ENCODE data around the gene RNF213.
A peak's percentile ranks its signal among the peaks of the same experiment; 100 is the strongest.
"Not testable (repeated sequence)": the region's sequence is repeated elsewhere in the genome, so short reads cannot be mapped to it uniquely, and the experiment has no call there.

RNF213 gene

GRCh38 chr17:80252871-80253270 is 7.8 kb upstream of the RNF213 start:
- DNase-seq (ENCODE audit: low read depth in 2 of 2): no peak

DNA sequence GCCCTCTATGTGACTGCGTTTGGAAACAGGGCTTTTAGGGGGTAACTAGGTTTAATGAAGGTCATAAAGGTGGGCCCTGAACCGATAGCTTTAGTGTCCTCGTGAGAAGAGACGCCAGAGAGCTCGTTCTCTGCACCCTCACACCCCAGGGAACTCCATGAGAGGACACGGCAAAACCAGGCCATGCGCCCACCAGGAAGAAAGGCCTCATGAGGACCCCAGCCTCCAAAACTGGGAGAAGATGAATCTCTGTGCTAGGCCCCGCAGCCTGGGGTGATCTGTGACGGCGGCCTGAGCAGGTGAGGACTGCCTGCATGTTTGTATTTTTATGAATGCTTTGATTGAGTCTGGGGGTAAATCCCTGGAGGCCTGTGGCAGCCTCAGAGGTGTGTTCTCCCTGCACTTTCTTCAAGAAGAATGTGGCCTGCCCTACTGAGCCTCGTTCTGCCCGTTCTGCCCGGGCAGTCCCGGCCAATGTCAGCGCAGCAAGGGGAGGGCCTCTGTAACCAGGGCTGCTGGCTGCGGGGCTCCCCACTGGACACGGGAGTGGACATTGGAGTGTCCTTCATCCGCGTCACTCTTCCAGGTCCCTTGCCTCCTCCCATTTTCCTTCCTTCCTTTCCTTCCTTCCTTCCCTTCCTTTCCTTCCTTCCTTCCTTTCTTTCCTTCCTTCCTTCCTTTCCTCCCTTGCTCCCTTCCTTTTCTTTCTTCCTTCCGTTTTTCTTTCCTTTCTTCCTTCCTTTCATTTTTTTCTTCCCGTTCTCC is 6.8 kb upstream of the RNF213 start:
- DNase-seq (ENCODE audit: low read depth in 2 of 2): no peak

DNA sequence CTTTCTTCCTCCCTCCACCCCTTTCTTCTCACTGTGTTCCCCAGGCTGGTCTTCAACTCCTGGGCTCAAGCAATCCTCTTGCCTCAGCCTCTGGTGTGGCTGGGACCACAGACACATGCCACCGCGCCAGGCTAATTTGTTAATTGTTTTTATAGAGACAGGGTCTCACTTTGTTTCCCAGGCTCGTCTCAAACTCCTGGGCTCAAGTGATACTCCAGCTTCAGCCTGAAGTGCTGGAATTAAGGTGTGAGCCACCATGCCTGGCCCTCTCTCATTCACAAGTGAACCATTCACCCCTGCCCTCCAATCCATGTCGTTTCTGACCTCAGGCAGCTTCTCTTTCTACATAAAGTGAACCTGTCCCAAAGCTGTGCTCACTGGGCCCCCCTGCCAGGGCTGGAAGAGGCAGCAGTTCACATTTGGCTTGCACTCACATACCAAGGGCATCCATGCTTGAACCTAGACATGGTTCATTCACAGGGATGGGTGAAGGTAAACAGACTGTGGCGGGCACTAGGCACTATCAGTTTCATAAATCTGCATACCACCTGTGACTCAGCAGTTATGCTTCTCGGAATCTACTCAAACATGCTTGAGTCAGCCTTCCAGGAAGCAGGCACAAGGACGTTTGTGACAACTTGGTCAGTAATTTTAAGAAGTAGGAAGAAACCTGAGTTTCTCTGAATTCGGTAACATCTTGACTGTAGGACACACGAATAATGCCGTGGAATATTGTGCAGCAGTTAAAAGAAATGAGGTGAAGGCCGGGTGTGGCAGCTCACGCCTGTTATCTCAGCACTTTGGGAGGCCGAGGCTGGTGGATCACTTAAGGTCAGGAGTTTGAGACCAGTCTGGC is 6.0 kb upstream of the RNF213 start:
- DNase-seq (ENCODE audit: low read depth in 2 of 2): peak; percentile 66 to 75

DNA sequence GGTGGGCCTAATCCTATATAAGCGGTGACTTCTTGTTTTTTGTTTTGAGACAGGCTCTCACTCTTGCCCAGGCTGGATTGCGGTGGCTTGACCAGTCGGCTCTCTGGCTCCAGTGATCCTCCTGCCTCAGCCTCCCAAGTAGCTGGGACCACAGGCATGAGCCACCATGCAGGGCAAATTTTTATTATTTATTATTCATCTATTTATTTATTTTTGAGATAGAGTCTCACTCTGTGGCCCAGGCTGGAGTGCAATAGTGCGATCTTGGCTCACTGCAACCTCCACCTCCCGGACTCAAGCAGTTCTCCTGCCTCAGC is 4.7 kb upstream of the RNF213 start:
- DNase-seq (ENCODE audit: low read depth in 2 of 2): no peak

- DNase-seq (ENCODE audit: low read depth in 2 of 2): no peak
These were observed 2.9 kb upstream of the RNF213 start for GRCh38 chr17:80257716-80258213.

GRCh38 chr17:80258296-80258695 is 2.4 kb upstream of the RNF213 start:
- not testable (repeated sequence) for DNase-seq (ENCODE audit: low read depth in 2 of 2)

GRCh38 chr17:80259457-80260068 is 1.1 kb upstream of the RNF213 start:
- no peak for DNase-seq (ENCODE audit: low read depth in 2 of 2)

- DNase-seq (ENCODE audit: low read depth in 2 of 2): peak in 1 of 2 experiments; percentile 21
These were observed 550 bp upstream of the RNF213 start for GRCh38 chr17:80260069-80260535.

DNA sequence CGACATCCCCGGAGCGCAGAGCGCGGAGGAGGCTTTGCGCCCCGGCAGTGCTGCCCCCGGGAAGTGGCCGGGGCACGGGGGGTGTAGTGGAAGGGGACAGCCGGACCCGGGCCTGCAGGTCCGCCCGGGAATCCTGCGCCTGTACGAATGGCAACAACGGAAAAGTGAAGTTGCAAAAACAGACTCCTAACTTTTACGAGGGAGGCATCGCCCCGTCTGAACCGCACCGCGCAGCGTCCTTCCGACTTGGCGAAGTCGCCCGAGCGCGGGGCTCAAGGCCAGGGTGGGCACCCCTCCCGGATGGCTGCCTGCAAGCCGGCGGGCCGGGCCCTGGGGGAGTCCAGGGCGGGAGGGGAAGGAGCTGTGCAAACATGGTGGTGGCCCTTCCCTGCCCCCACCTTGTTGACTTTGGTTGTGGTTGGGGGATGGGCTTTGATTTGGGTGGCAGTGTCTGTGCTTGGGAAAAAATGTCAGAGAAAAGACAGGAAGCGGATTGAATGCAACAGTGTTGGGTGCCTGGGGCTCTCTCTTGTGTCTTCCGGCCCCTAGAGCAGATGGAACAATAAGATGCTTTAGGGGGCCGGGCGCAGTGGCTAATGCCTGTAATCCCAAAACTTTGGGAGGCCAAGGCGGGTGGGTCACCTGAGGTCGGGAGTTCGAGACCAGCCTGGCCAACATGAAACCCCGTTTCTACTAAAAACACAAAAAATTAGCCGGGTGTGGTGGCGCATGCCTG is 675 bp downstream of the RNF213 start:
- DNase-seq (ENCODE audit: low read depth in 2 of 2): peak in 1 of 2 experiments; percentile 23

GRCh38 chr17:80261895-80262279 is 1.2 kb downstream of the RNF213 start:
- DNase-seq (ENCODE audit: low read depth in 2 of 2): no peak

- DNase-seq (ENCODE audit: low read depth in 2 of 2): no peak
These were observed 1.6 kb downstream of the RNF213 start for GRCh38 chr17:80262291-80262690.

DNA sequence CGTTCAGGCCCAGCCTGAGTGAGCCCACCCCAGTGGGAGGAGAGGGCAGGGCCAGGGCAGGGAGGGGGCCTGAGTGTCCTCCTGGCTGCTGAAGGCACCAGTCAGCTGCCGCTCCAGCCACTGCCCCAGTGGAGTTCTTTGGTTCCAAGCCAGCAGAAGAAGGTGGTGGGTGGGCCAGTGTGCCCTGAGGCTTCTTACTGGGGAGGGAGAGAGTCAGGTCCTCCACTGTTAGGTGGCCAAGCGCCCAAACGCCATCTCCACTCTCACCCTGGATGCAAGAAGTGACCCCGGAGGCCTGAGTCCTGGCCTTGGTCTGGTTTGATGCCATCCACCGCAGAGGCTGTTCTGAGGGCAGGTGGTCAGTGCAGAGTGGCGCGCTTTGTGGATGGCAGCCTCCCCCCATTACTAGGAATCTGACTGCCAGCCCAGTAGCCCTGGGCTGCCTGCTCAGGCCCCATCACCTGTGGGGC is 2.2 kb downstream of the RNF213 start:
- no peak for DNase-seq (ENCODE audit: low read depth in 2 of 2)

DNA sequence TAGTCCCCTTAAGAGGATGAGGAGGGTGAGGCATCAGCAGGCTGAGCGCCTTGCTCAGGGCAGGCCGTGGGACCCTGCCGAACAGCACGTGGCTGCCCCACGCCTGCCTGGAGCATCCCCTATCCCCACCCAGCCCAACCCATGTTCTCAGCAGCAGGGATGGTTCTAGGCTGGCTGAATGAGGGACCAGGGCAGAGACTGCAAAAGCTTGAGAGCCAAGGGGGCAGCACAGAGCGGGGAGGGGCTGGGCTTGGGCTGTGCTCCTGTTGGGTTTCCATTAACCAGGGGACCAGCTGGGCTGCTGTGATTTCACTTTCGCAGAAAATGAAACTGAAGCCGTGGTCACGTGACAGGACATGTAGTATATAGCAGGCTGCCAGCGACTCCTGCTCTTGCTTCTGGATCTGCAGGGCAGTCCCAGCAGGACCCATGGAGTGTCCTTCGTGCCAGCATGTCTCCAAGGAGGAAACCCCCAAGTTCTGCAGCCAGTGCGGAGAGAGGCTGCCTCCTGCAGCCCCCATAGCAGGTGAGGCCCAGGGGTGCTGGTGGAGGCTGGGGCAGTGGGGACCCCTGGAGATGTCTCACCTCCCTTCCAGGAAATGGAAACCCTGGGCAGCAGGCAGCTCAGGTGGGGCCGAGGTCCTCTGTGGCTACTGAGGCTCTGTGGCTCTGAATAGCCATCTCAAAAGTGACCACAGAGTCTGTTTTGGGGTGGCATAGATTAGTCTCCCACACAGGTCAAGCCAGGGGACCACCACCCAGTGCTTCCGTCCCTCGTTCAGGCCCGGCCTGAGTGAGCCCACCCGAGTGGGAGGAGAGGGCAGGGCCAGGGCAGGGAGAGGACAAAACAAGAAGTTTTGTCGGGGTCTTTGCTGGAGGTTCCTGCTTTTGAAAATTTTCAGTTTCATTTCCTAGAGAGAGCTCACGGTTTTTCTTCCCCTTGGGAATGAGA is 2.9 kb downstream of the RNF213 start:
- peak; percentile 47 to 52 for DNase-seq (ENCODE audit: low read depth in 2 of 2)

GRCh38 chr17:80264205-80265075 is 3.8 kb downstream of the RNF213 start:
- no peak for DNase-seq (ENCODE audit: low read depth in 2 of 2)

DNA sequence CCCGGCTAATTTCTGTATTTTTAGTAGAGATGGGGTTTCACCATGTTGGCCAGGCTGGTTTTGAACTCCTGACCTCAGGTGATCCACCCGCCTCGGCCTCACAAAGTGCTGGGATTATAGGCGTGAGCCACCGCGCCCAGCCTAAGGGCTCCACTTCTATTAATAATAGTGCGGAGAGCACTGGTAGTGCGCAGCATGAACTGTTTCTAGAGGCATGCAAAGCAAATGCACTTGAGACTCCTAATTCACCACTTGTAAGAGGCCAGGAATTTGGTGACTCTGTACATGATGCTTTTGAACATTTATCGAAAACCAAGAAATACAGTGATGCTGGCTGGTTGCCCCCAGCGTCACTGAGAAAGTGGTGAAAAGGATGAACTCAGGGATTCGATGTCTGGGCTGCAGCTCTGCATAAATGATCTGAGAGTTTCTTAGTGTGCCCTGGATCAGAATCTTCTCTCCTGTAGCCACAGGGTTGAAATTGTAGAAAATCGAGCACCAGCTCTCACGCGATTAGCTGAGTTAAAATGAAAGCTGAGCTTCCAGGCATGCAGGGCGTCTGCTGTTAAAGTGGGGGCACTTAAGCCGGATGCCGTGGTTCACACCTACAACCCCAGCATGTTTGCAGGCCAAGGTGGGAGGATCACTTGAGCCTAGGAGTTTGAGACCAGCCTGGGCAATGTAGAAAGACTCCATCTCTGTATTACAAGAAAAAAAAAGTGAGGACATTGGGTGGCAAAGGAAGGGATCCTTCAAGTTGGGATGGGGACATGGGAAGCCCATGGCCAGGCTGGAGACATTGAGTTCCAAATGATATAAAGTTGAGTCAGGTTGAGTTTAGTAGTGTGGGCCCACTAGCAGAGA is 4.8 kb downstream of the RNF213 start:
- DNase-seq (ENCODE audit: low read depth in 2 of 2): no peak

GRCh38 chr17:80267391-80267790 is 6.7 kb downstream of the RNF213 start:
- DNase-seq (ENCODE audit: low read depth in 2 of 2): no peak

- DNase-seq (ENCODE audit: low read depth in 2 of 2): no peak
These were observed 7.8 kb downstream of the RNF213 start for GRCh38 chr17:80268427-80268826.

DNA sequence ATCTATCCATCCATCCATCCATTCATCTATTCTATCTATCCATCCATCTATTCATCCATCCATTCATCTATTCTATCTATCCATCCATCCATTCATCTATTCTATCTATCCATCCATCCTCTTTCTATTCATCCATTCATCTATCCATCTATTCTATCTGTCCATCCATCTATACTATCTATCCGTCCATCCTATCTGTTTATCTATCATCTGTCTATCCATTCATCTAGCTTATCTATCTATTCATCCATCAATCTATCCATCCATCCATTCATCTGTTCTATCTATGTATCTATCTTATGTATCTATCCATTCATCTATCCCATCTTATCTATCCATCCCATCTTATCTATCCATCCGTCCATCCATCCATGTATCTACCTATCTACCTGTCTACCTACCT is 8.8 kb downstream of the RNF213 start:
- no peak for DNase-seq (ENCODE audit: low read depth in 2 of 2)
